ENCODE measurements around the gene CDC45.

- TF ChIP-seq POLR2A (IDR thresholded peaks at IDR 0.05) = no peak
- TF ChIP-seq, protein P1, sequence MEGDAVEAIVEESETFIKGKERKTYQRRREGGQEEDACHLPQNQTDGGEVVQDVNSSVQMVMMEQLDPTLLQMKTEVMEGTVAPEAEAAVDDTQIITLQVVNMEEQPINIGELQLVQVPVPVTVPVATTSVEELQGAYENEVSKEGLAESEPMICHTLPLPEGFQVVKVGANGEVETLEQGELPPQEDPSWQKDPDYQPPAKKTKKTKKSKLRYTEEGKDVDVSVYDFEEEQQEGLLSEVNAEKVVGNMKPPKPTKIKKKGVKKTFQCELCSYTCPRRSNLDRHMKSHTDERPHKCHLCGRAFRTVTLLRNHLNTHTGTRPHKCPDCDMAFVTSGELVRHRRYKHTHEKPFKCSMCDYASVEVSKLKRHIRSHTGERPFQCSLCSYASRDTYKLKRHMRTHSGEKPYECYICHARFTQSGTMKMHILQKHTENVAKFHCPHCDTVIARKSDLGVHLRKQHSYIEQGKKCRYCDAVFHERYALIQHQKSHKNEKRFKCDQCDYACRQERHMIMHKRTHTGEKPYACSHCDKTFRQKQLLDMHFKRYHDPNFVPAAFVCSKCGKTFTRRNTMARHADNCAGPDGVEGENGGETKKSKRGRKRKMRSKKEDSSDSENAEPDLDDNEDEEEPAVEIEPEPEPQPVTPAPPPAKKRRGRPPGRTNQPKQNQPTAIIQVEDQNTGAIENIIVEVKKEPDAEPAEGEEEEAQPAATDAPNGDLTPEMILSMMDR (IDR thresholded peaks at IDR 0.05 in 4 of 5, conservative IDR thresholded peaks at IDR 0.05 in 1 of 5) = no peak
Observed at GRCh38 chr22:19480789-19481188, 1.1 kb downstream of the CDC45 start.
